GM20431 (cell line): ENCODE data around the gene TBC1D19.
"Not testable (repeated sequence)": the region's sequence is repeated elsewhere in the genome, so short reads cannot be mapped to it uniquely, and the experiment has no call there.

Source experiments
- in situ Hi-C: fragments of 300-500 bp; cut with MseI, MboI; formaldehyde crosslinking; loops from one replicate; pipeline ENCODE4 v1.15.0; 2020; ENCODE audit warnings: low sequenced_read_pairs; ENCODE audit not compliant: unreplicated experiment

The TBC1D19 gene

DNA sequence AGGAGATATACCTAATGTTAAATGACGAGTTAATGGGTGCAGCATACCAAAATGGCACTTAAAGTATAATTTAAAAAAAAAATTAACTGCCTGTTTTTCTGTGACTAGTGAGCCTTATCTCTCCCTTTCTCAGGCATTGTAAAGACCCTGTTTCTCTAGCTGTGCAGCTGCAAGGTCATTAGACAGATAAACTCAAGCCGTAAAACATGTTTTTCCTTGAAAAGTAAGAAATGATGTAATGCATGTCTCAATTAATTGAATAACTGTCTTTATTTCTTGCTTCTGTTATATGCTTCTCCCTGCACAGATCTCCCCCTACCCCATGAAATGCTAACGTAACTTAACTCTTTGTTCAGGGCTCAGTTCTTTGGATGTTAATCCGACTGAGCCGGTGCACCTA lies 10.5 kb downstream of the TBC1D19 start:
- in situ Hi-C loops: no loop called here

DNA sequence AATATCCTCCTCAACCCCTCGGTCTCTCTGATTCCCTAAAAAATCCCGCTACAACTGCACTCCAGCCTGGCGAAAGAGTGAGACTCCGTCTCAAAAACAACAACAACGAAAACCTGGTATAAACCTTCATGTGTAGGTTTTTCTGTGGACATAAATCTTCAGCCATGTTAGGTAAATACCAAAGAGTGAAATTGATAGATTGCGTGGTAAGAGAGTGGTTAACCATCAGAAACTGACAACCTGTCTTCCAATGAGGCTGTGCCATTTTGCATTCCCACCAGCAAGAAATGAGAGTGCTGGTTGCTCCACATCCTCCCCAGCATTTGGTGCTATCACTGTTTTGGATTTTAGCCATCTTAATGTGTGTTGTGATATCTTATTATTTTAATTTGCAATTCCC lies 10.9 kb downstream of the TBC1D19 start:
- in situ Hi-C loops: no loop called here

DNA sequence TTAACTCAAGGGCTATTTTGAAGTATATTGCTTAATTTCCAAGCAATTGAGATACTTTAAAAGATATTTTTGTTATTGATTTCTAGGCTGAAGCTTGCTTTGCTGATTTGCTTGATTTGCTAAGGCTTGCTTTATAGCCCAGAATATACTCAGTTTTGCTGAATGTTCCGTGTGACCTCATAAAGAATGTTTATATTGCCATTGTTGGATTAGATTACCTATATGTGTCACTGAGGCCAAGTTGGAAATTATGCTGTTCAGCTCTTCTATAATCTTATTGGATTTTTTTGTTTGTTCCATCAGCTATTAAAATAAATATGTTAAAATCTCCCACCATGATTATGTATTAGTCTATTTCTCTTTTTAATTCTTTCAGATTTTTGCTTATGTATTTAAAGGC lies 13.0 kb downstream of the TBC1D19 start:
- in situ Hi-C loops: no loop called here

DNA sequence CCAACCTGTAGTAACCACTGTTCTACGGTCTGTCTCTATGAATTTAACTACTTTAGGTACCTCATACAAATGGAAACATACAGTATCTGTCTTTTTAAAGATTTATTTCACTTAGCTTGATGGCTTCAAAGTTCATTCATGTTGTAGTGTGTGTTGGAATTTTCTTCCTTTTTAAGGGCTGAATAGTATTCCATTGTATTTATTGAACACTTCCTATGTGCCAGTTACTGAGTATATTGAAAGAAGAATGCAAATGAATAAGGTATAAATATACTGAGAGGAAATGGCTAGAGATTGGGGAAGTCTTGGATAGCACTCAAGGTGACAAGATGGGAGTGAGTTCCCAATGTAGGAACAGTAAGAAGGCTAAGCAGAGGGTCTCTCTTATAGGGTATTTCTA lies 17.3 kb downstream of the TBC1D19 start:
- in situ Hi-C loops: no loop called here

DNA sequence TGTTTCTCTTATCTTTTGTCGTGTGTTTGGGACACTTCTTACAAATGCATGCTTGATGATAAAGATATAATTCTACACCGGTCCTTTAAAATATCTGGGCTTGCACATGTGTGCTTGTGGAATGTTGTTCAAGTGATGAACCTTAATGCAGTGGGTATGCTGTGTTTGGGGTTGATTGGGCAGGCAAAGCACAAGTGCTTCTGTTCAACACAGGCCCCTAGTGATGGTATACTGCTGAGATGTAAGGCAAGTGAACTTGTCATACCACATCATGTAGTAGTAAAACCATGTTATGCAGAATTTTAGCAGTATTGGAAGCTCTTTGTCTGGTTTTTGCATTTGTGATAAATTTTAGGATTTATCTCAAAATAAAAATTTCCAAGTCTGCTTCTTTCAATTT lies 23.9 kb downstream of the TBC1D19 start:
- in situ Hi-C loops: no loop called here

DNA sequence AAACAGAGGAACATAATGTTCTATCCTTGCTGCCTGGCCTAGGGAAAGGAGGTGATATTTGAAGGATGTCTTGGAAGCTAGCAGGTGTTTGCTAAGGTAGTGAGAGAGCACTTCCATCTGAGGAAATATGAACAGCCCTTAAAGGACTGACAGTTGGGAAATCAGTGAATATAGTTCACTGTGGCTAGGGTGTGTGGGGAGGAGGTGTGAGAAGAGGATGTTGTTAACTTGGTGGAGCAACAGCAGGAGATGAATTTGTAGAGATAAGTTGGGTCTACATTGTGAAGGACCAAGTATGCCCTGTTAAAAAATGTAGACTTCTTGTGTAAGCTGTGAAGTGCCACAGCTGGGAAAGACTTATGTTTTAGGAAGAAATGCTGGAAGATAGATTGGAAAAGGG lies 25.5 kb downstream of the TBC1D19 start:
- in situ Hi-C loops: no loop called here

DNA sequence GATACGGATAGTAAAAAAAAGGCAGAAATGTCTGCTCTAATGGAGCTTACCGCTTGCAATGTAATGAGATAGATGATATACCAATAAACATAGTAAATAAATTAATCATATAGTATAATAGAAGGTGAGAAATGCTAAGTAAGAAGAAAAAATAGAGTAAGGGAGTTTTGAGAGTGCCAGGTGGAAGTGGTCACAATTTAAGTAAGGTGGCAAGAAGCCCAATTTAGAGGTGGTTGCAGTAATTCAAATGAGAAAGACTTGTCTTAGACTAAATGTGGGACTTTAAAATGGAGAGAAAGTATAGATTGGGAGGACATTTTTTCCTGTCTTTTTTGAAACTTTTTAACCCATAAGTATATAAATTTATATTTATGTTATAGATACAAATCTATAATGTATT lies 26.0 kb downstream of the TBC1D19 start:
- in situ Hi-C loops: no loop called here

DNA sequence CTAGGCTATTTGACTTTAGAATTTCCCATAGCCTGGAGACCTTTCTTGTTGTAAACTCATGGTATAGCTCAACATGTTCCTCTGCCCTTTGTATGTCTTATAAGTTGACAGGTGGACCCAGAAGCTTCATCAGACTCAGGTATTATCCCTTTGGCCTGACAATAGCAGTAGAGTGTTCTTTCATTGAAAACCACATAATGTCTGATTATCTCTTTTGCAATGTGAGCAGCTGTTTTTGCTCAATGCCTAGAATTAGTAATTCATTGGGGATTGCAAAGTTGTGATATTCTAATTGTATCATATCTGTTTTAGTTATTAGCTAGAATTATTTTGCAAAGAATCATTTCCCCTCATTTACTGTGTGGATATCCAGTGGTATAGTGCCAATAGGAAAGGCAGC lies 27.5 kb downstream of the TBC1D19 start:
- in situ Hi-C loops: no loop called here

DNA sequence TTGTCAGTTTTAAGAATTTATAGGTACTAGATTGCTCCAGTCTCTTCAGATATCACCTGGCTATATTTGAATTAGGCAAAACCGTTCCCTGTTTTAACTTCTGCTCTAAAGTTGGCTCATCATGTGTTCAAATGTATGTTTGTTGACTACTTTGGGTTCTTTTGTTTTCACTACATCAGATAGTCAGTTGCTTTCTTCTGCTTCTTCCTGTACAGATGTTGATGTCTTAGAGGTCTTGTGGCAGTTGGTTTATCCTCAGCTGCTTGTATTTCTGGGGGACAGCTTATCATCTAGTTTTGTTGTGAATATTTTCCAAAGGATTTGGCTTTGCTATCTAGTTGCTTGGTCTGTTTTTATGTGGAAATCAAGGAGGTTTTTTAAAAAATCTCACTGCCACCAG lies 28.0 kb downstream of the TBC1D19 start:
- in situ Hi-C loops: no loop called here

DNA sequence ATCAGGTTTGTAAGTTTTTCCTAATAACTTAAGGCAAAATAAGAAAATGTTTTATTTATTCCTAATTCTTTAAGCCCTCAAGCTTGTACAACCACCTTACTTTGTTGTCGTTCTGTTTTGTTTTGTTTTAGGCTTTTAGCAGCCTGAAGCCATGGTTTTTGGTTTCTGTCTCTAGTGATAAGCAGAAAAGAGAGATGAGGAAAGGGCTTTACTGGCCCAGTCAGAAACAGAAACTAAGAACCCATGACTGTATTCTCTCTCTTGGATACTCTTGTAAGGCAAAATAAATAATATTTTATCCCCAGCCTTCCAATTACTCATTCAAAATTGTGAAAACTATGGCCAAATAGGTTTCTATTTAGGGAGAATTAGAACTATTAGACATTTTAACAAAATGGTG lies 29.4 kb downstream of the TBC1D19 start:
- in situ Hi-C loops: no loop called here

DNA sequence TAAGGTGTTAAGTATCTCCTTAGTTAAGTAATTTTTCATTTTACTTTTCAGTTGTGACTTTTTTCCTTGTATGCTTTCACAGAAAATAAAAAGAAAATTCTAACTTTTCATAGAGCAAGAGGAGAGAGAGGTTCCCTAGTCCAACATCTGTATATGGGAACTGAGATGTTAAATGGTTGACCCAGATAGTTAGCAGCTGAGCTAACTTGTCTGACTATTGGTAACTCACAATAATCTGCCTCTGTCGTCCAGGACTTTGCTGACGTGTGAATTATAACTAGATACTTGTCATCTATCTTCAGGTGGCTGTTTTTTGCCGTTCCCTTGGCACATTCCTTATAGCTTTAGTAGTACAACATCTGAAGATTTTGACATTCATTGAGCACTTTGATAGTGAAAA lies 29.9 kb downstream of the TBC1D19 start:
- in situ Hi-C loops: no loop called here

DNA sequence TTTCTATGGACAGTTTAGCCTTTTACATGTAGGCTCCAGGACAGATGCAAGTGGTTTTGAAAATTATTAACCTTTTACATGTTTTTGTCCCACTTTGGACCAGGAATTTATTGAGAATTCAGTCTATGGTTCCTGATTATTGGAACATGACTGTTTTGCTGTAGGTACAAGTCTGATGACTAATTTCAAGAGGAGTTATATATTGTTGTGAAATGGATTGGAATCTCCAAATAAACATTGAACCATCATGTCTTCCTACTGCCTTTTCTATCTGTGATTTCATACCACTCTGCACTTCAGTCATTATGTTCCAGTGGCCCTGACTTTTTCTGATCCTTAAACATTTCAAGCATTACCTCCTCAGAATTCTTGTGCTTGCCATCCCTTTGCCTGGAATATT lies 35.9 kb downstream of the TBC1D19 start:
- in situ Hi-C loops: no loop called here

DNA sequence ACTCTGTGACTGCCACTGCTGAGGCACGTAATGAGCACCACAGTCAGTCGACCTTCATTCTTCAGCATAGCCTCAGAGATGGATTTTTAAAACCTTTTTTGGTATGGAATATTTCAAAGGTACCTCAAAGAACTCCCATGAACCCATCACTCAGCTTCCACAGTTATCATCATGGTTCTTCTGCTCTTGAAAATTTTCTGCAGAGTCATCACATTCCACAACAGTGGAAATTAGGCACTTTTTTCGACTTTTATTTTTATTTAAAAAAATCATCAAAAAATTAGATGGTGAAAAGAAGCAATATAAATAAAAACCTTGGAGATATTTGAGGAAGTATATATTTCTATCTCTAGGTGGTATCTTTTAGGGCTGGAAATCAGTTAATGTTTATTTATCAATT lies 37.5 kb downstream of the TBC1D19 start:
- in situ Hi-C loops: no loop called here

DNA sequence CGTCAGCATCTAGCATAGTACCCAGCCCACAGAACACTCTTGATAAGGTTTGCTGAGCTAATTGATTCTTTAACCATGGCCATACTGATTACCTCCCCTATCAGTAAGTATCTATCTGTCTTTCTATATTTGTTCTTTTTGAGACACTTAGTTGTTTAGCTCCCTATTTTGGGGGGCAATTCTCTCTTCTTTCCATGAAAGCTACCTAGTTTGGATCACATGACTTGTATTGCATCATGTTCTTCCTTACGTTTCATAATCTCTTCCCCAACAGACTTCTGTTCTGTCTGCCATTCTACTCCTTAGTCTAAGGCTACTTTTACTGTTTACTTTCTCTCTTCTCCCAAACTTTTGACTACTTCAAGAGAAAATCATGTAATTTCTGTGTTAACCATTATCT lies 39.0 kb downstream of the TBC1D19 start:
- in situ Hi-C loops: no loop called here

DNA sequence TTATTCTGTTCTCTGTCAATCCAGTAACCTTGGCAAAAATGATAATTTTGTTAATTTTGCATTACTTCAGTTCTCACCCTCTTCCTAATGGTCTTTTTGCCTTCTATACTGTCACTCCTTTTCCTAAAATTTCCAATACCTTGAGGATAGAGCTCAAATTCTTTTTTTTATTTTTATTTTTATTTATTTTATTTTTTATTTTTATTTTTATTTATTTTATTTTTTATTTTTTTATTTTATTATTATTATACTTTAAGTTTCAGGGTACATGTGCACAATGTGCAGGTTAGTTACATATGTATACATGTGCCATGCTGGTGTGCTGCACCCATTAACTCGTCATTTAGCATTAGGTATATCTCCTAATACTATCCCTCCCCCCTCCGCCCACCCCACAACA lies 42.8 kb downstream of the TBC1D19 start:
- in situ Hi-C loops: not testable (repeated sequence)

DNA sequence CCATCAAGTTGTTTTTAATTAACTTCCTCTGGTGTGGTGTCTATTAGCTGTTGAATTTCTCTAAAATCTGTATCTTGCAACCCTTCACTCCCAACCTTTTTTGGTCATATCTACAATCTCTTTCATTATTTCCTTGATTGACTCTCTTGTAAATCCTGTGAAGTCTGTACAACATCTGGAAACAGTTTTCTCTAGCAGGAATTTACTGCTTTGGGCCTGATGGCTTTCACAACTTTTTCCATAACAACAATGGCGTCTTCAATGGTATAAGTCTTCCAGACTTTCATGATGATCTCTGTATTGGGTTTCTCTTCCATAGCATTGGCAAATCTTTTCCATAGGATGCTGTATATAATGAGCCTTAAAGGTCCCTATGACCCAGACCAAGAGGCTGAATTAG lies 49.0 kb downstream of the TBC1D19 start:
- in situ Hi-C loops: no loop called here

DNA sequence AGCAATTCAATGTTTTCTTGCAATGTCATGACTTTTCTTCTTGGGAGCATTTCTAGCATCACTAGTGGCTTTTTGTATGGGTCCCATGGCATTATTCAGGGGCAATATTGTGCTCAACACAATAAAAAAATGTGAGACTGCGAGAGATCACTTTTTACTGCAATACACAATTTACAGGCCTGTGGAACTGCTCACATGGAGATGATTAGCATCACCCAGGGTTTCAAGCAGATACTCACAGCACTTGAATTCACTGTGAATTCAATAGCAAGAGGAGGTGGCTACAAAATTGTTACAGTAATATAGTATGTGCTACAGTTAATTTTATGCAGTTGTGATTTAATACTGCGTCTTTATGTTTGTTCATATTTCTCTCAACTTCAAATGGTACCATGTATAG lies 50.4 kb downstream of the TBC1D19 start:
- in situ Hi-C loops: no loop called here

DNA sequence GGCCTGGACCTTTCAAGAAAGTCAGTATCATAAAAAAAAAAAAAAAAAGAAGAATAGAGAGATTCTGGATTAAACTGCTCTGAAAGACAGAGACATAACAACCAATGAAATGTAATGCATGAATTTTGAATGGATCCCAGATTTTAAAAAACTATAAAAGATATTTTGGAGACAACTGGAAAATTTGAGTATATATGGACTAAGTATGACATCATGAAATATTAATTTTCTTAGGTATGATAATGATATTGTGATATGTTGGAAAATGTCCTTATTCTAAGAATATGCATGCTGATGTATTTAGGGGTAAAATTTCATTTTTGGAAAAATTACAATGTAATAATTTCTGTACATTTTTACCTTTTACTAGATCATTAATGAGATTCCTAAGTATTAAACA lies 52.6 kb downstream of the TBC1D19 start:
- in situ Hi-C loops: no loop called here

DNA sequence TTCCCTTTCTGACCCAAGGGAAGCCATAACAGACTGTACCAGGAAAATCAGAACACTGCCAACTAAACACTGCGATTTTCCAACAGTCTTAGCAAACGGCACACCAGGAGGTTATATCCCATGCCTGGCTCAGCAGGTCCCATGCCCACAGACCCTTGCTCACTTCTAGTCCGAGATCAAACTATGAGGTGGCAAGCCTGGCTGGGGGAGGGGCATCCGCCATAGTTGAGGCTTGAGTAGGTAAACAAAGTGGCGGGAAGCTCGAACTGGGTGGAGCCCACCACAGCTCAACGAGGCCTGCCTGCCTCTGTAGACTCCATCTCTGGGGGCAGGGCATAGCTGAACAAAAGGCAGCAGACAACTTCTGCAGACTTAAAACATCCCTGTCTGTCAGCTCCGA lies 56.8 kb downstream of the TBC1D19 start:
- in situ Hi-C loops: not testable (repeated sequence)

DNA sequence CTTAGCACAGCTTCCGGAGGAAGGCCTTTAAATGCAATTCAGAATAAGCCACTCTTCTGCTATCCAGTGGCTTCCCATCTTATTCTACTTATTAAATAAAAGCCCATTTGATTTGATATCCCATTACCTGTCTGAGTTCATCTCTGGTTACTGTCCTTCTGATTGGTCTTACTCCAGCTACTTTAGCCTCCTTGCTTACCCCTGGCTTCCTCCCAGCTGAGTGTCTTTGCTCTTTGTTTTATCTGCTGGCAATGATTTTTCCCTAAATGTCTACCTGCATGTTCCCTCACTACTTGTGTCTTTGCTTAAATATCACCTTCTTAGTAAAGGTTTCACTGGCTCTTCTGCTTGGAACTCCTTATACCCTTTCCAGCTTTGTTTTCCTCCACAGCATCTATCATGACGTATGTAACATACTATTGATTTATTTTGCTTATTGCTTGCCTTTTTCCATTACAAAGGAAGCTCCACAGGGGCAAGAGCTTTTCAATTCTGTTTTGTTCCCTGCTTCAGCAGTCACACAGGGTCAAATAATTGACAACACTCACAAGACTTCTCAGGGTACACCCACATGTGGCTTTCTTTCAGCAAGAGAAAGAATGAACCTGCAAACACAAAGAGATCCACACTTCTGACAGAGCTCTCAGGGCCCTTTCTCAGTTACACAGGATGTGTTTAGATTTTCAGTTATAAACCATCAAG lies 63.8 kb downstream of the TBC1D19 start:
- in situ Hi-C loops: no loop called here

DNA sequence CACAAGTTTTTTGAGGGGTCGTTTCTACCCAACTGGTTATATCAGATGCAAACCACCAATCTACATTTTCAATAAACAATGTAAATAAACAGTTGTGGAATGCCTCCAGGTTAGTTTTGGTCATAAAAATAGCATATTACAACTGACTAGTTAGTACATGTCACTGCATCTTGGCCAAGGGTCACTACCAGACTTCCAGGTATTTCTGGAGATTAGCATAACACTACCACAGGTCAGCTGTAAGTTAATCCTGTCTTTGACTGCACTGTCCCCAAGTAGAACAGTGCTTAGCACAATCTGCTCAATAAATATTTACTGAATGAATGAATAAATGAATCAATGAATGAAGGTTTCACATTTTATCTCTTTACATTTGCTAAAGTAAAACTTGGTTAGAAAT lies 64.4 kb downstream of the TBC1D19 start:
- in situ Hi-C loops: no loop called here

DNA sequence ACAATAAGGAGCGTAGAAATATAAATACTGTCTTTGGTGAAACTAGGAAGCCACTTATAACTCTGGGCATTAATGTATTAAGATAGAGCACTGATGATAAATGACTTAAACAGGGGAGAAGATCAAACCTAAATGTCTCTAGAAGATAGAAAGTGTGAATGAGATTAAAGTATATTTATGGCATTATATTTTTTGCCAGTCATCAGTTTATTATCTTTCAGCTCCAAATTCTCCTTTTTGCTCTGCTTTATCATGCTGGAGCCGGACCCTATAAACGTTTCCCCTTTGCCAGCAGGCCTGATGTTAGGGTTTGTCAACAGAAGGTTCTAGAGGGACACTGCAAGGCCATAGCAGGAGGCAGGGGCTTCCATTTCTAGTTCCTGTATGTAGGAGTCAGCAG lies 76.4 kb downstream of the TBC1D19 start:
- in situ Hi-C loops: no loop called here

DNA sequence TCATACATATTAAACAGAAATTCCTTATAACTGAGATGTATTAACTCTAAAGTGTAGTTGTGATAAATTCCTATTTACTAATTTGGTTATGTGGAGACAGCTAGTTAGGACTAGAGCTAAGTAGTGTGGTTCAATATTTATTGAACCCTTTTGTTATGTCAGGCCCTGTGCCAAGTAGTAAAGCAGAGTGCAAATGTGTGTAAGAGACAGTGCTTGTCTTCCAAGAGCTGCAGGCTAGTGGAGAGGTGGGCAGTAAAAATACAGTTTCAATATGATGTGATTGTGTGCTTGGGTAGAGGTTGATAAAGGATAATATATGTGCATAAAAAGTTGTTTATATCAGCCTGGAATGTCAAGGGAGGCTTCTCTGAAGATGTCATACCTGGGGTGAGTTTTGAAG lies 80.0 kb downstream of the TBC1D19 start:
- in situ Hi-C loops: no loop called here
